Epithelial cell of umbilical artery (primary cell): Measurements from ENCODE around the gene TAOK2. TPM values are rescaled to one million over a fixed set of nuclear protein-coding genes. Genes with fewer than 3 reads are reported as not detected.

Experiments
- total RNA-seq: library from RNA; depleted of rRNA; stranded (reverse); fragments of >200 nt; gene quantifications from 2 replicates; pipeline ENCODE4 v1.2.3, GENCODE V29; 2014

The TAOK2 gene
- 86.4 and 95.9 TPM in 2 replicates for total RNA-seq

DNA sequence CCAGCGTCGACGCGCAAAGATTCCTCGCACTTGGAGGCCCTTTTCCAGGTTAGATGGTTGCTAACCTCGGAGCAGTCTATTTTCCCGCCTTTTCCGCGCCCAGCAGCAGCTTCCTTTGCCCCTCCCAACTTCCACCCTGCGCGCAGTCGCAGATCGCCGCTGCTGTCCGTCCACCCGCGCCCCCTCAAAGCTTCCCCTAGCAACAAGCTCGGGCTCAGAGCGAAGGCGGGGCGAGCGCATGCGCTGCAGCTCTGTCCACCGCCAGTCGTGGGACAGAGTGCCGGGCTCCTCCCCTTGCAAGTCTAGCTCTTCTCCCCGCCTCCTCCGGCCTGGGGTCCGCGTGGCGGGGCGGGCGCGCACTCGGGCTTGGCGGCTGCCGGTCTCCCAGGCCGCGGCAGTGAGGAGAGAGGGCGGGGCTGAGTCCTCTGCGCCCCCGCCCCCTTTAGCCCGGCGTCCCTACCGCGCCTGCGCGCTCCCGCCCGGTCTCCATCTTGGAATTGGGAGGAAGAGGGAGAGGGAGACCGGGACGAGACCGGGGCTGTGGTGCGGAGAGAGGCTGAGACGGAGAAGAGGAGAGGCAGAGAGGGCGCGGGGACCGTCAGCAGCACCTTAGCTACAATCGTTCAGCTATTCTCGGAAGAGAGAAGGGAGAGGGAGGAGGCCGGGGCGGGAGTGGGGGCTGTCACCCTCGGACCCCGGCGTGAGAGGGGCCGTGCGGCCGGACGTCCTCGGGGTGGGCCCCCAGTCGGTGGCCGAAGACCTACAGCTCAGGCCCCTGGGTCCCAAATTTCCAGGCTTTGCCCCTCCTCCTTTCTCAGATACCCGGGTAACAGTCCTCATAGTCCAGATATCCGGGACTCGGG is at the start of gene TAOK2:
TSS of gene TAOK2 (plus strand) at position 485 of the 863 bp plus-strand sequence. CDS start 3,905 bp downstream, outside the sequence.

DNA sequence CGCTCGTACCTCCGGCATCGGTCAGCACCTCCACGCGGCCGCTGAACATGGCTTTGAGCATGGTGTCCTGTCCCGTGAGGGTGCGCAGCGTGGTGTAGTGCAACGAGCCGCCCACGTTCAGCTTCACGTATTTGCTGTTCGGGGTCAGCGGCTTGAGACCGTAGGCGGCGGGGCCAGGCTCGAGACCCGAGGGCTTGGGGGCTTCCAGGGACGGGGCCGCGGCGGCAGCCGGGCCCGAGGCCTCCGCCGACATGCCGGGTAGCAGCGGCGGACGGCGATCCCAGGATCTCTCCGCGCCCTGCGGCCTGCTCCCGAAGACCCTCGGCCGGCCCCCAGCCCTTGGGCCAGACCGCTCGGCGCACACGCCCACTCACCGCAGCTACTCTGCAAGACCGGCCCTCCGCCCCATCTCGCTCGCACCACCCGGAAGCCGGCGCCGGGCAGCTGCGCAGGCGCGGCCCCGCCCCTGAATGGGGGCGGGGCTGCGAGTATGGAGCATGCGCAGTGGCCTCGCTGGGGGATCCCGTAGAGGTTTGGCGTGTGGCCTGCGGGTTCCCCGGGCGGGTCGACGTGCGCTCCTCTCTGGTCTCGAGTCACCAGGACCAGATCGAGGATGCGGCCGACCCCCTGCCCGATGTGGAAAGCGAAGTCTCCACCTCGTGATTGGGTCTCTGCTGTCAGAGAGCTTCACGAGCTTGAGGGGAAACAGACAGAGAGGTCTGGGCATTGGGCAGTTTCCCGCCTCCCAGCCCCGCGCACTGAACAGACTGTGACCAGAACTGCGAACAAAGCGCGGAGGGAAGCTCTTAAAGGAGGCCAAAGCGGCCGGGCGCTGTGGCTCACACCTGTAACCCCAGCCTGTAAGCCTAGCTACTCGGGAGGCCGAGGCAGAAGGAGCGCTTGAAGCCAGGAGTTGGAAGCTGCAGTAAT is 47.6 kb upstream of the TAOK2 start, which contains the start of gene KCTD13:
TSS of gene KCTD13 (minus strand) at position 446 of the 930 bp plus-strand sequence. CDS start at position 253, 193 bp downstream.

DNA sequence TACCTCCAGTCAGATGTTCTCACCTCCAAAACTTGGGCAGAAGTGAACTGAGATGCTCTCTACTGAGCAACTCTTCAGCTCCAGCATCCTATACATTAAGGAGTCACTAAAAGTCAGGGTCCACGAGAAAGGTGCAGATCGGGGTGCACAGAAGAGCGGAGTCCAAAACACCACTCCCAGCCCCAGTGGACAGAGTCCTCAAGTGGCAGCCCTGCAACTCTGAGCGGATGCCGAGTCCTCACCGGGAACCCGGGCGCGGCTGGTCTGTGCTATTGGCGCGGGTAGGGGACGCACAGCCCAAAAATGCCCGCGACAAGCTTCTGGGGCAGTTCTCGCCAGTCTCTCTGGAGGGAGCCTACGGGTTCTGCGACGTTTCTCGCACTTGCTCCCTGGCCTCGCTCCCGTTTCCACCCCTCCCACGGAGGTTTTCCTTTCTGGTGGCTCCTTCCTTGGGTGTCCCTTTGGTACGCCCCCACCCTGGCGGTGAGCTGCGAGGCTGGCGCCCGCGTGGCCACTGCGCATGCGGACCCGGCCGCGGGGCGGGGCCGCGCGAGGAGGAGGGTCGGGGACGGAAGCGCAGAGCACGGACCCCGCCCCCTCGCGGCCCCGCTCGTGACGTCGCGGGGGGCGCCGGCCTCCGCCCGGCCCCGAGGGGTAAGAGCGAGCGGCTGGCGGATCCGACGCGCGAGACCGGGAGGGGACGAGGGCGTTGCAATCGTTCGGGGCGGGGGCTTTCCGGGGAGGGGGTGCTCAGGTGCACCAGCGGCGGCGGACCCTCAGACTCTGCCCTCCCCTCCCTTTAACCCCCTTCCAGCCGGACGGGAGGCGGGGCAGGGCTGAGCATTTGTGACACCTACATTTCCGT is 12.0 kb upstream of the TAOK2 start, which contains the start of gene TMEM219:
TSS of gene TMEM219 (plus strand) at position 601 of the 865 bp plus-strand sequence. CDS start 1,065 bp downstream, outside the sequence.

DNA sequence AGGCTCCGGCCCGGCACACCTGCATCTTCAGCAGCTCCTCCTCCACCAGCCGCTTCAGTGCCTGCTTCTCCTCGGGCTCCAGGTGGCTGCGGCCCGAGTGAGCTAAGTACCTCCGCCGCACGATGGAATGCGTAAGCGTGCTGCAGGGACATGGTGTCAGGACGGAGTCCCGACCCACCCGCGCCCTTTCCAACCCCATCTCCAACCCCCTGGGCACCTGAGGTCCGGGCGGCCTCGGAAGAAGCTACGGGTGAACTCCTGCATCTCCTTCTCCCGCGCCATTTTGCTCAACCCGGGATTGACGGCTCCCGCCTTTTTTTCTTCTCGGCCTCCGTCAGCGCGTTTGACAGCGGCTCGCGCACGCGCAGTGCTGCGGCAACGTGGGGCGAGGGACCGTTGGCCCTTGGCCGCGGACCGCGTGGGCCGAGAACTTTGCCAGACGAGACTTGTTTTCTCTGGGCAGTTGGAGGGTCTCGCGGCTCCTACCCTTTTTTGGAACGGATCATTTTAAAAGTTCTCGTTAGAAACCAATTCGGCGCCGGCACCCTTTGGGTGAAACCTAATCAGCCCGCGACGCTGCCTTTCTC is 21.7 kb downstream of the TAOK2 start, which contains the start of gene HIRIP3:
TSS of gene HIRIP3 (minus strand) at position 294 of the 587 bp plus-strand sequence. CDS start at position 282, 12 bp downstream.

DNA sequence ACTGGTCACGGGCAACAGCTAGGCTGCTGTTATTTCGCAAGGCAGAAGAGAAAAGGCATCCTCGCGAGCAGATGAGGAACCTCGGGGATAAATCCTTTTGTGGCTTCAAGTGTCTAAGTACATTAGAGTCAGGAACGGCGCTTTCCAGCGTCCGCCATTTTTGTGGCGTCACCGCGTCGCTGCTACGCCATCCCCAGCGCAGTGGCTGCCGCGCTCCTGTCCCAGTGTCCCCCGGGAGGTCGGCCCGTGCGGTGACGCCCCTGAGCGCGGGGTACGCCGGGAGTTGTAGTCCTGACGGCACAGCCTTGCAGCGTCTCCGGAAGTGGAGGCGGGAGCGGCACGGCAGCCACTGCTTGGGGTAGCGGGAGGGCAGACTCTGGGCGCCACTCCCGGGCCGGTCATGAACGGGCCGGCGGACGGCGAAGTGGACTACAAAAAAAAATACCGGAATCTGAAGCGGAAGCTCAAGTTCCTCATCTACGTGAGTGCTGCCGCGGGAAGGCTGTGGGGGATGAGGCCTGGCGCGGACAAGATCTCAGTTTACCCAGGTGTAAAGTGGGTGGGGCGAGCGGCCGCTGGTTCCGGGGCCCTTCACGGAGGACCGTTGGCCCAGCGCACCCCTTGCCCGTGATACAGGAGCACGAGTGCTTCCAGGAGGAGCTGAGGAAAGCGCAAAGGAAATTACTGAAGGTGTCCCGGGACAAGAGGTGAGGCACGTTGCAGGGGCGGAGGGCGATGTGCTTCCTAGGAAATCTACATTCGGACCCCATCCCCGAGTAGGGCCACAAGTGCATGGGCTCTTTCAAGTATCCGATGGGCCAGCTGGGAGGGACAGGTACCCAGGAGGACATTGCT is 22.5 kb downstream of the TAOK2 start, which contains the start of gene INO80E:
TSS of gene INO80E (plus strand) at position 331 of the 855 bp plus-strand sequence. CDS start at position 401, 70 bp downstream.

DNA sequence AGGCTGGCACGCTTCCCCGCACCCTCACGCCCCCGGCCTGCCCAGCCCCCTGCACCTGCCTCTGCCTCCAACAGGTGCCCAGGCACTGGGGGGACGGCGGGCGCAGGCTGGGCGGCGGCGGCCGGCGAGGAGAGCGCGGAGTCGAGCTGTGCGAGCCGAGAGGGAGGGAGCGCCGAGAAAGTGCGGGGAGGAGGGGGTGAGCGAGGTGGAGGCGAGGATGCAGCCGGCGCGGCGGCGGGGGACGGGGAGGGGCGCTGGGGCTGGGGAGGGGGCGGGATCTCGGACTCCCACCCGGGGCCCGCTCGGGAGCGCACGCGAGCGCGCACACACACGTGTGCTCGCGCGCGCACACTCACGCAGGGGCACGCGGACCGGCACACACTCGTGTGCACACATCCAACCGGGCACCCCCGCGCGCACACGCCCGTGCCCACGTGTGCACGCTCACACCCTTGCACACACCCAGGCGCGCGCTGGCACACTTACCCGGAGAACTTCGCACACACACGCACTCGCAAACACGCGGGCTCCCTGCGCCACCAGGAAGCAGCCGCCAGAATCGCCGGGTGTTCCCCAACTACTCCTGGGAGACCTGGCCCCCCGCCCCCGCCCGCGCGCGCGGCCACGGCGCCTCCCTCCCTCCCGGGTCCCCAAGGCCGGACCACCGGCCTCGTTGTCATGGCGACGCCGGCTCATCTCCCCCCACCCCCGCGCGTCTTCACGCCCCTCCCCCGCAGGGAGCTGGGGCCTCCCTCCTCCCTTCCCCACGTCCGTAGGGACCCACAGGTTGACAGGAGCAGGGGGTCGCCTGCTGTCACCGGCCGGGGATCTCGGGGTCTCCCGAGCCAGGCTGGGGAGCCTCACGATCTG is 37.4 kb downstream of the TAOK2 start, which contains the start of gene DOC2A:
TSS of gene DOC2A (minus strand) at position 184 of the 870 bp plus-strand sequence. CDS start 805 bp downstream, outside the sequence.

DNA sequence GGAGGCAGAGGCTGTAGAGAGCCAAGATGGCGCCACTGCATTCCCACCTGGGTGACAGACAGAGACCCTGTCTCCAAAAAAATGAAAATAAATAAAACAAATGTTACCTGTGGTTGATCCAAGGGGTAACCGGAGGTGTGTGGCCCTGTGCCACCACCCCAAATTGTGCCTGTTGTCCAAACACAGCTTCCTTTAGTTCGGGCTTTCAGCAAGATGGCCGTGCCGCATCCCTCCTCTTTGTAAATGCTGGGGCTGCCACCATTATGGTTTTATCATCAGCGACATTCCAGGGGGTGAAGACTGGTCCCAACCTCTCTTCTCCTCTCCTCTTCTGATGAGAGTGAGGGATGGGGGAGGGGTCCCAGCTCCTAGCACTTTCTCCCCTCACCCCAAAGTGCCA is 49.2 kb downstream of the TAOK2 start, which contains the start of gene C16orf92:
TSS of gene C16orf92 (plus strand) at position 312 of the 400 bp plus-strand sequence. CDS start 143 bp downstream, outside the sequence.

DNA sequence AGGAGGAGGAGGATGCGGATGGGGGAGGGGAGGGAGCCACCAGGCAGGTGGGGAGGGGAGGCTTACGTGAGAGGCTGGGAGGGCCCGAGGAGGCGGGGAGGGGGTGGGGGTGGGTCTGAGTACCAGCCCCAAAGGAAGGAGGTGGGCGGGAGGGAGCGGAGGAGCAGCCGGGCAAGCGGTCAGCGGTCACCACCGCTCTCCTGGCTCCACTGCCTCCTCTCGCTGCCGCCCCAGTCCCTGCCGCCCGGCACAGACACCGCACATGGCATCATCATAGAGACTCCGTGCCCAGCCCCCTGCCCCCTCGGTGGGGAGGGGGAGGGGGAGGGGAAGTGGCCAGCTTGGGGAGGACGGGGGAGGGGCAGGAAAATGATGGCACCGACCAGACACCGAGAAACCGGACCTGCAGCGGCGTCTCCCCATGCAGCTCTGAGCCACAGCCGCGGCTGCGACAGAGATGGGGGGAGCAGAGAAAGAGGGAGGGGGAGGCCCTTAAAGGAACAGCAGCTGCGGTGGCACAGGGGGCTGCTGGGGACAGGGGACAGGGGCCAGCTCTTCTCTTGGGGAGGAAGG is 57.3 kb downstream of the TAOK2 start, which contains the start of gene TLCD3B:
TSS of gene TLCD3B (minus strand) at position 431 of the 573 bp plus-strand sequence. CDS start 744 bp downstream, outside the sequence.

Other genes with a start within 250 kb of the TAOK2 start
- gene C16orf54, start 227.9 kb upstream of the TAOK2 start, total RNA-seq, result not detected in 2 replicates
- gene ZG16, start 195.6 kb upstream of the TAOK2 start, total RNA-seq, result under 0.01 TPM in 1 of 2 replicates, not detected in the other
- gene KIF22, start 183.1 kb upstream of the TAOK2 start, total RNA-seq, result 64.7 and 67.6 TPM in 2 replicates
- gene MAZ, start 167.3 kb upstream of the TAOK2 start, total RNA-seq, result 111 and 160 TPM in 2 replicates
- 0.65 and 1.1 TPM in 2 replicates for gene PRRT2, start 161.7 kb upstream of the TAOK2 start, total RNA-seq
- 27.0 and 36.9 TPM in 2 replicates for gene PAGR1, start 157.7 kb upstream of the TAOK2 start, total RNA-seq
- gene MVP, start 153.4 kb upstream of the TAOK2 start, total RNA-seq, result 167 and 215 TPM in 2 replicates
- 55.2 and 70.4 TPM in 2 replicates for gene CDIPT, start 110.6 kb upstream of the TAOK2 start, total RNA-seq
- 1.2 and 3.9 TPM in 2 replicates for gene SEZ6L2, start 74.3 kb upstream of the TAOK2 start, total RNA-seq
- 1.2 and 3.6 TPM in 2 replicates for gene ASPHD1, start 73.4 kb upstream of the TAOK2 start, total RNA-seq
- gene KCTD13, start 47.6 kb upstream of the TAOK2 start, total RNA-seq, result 5.8 and 8.8 TPM in 2 replicates
- 73.1 TPM in 2 replicates for gene TMEM219, start 11.8 kb upstream of the TAOK2 start, total RNA-seq
- gene HIRIP3, start 21.7 kb downstream of the TAOK2 start, total RNA-seq, result 5.5 and 8.4 TPM in 2 replicates
- gene INO80E, start 22.4 kb downstream of the TAOK2 start, total RNA-seq, result 20.8 and 65.8 TPM in 2 replicates
- gene DOC2A, start 37.2 kb downstream of the TAOK2 start, total RNA-seq, result 0.76 TPM in 1 of 2 replicates, not detected in the other
- gene C16orf92, start 49.3 kb downstream of the TAOK2 start, total RNA-seq, result not detected in 2 replicates
- gene TLCD3B, start 57.4 kb downstream of the TAOK2 start, total RNA-seq, result 0.32 TPM in 1 of 2 replicates, not detected in the other
- 265 and 367 TPM in 2 replicates for gene ALDOA, start 91.9 kb downstream of the TAOK2 start, total RNA-seq
- gene PPP4C, start 102.1 kb downstream of the TAOK2 start, total RNA-seq, result 256 and 366 TPM in 2 replicates
- gene TBX6, start 118.1 kb downstream of the TAOK2 start, total RNA-seq, result under 0.01 and 0.15 TPM in 2 replicates
- gene YPEL3, start 122.3 kb downstream of the TAOK2 start, total RNA-seq, result 12.0 and 20.1 TPM in 2 replicates
- gene GDPD3, start 139.7 kb downstream of the TAOK2 start, total RNA-seq, result 0.32 and 0.61 TPM in 2 replicates
- gene MAPK3, start 149.4 kb downstream of the TAOK2 start, total RNA-seq, result 20.5 and 31.8 TPM in 2 replicates
- 1.2 and 4.2 TPM in 2 replicates for gene CORO1A, start 209.7 kb downstream of the TAOK2 start, total RNA-seq
- 161 and 183 TPM in 2 replicates for gene BOLA2B, start 219.8 kb downstream of the TAOK2 start, total RNA-seq
- 38.9 and 52.3 TPM in 2 replicates for gene SLX1A, start 220.0 kb downstream of the TAOK2 start, total RNA-seq
- 4.0 and 4.2 TPM in 2 replicates for gene SULT1A3, start 225.4 kb downstream of the TAOK2 start, total RNA-seq